Measurements from ENCODE around the gene TDRD9.
"Not testable (repeated sequence)": the region's sequence is repeated elsewhere in the genome, so short reads cannot be mapped to it uniquely, and the experiment has no call there.

The TDRD9 gene

GRCh38 chr14:103885509-103885932 lies 42.7 kb upstream of the TDRD9 start:
- peaks cover 32% of the 10 kb centered on the region for H3K27me3 ChIP-seq (replicated peaks; ENCODE audit: control insufficient read depth, insufficient read depth, low read length)

GRCh38 chr14:103886304-103887169 lies 41.7 kb upstream of the TDRD9 start:
- Histone ChIP-seq H3K9me3 (ENCODE audit: control insufficient read depth, low read length) (no peaks in the 10 kb centered on the region), H3K4me1 (ENCODE audit: control insufficient read depth, insufficient read depth, low read length) (peaks cover 13% of the 10 kb centered on the region), H3K9ac (ENCODE audit: low read length) (no peak overlapping the region), H3K36me3 (ENCODE audit: control insufficient read depth, insufficient read depth, low read length, severe bottlenecking) (no peaks in the 10 kb centered on the region), H3K4me3 (ENCODE audit: low read length) (no peak overlapping the region), H3K27me3 (replicated peaks; ENCODE audit: control insufficient read depth, insufficient read depth, low read length) (peaks cover 32% of the 10 kb centered on the region)
- DNase-seq (ENCODE audit: low read depth) = peak; percentile 13

More at GRCh38 chr14:103885509-103885932, 42.7 kb upstream of the TDRD9 start:
- DNase-seq (ENCODE audit: low read depth) = no peak
- H3K4me1 ChIP-seq (ENCODE audit: control insufficient read depth, insufficient read depth, low read length) = peaks cover 21% of the 10 kb centered on the region
- no peak overlapping the region for H3K4me3 ChIP-seq (ENCODE audit: low read length)
- no peaks in the 10 kb centered on the region for H3K36me3 ChIP-seq (ENCODE audit: control insufficient read depth, insufficient read depth, low read length, severe bottlenecking)
- H3K9me3 ChIP-seq (ENCODE audit: control insufficient read depth, low read length) = no peaks in the 10 kb centered on the region
- H3K9ac ChIP-seq (ENCODE audit: low read length) = no peak overlapping the region

GRCh38 chr14:103887170-103887501 lies 41.1 kb upstream of the TDRD9 start:
- Histone ChIP-seq H3K27me3 (replicated peaks; ENCODE audit: control insufficient read depth, insufficient read depth, low read length) (peaks cover 29% of the 10 kb centered on the region), H3K4me1 (ENCODE audit: control insufficient read depth, insufficient read depth, low read length) (peaks cover 13% of the 10 kb centered on the region)
- DNase-seq (ENCODE audit: low read depth) = no peak

GRCh38 chr14:103887557-103888115 lies 40.6 kb upstream of the TDRD9 start:
- H3K9ac ChIP-seq (ENCODE audit: low read length) = no peak overlapping the region
- peaks cover 24% of the 10 kb centered on the region for H3K27me3 ChIP-seq (replicated peaks; ENCODE audit: control insufficient read depth, insufficient read depth, low read length)
- no peak overlapping the region for H3K4me3 ChIP-seq (ENCODE audit: low read length)
- H3K9me3 ChIP-seq (ENCODE audit: control insufficient read depth, low read length) = no peaks in the 10 kb centered on the region
- H3K4me1 ChIP-seq (ENCODE audit: control insufficient read depth, insufficient read depth, low read length) = peaks cover 13% of the 10 kb centered on the region
- DNase-seq (ENCODE audit: low read depth) = no peak
- no peaks in the 10 kb centered on the region for H3K36me3 ChIP-seq (ENCODE audit: control insufficient read depth, insufficient read depth, low read length, severe bottlenecking)

More at GRCh38 chr14:103887170-103887501, 41.1 kb upstream of the TDRD9 start:
- Histone ChIP-seq H3K9ac (ENCODE audit: low read length) (no peak overlapping the region), H3K36me3 (ENCODE audit: control insufficient read depth, insufficient read depth, low read length, severe bottlenecking) (no peaks in the 10 kb centered on the region), H3K9me3 (ENCODE audit: control insufficient read depth, low read length) (no peaks in the 10 kb centered on the region), H3K4me3 (ENCODE audit: low read length) (no peak overlapping the region)

GRCh38 chr14:103889002-103889312 lies 39.3 kb upstream of the TDRD9 start:
- peaks cover 21% of the 10 kb centered on the region for H3K27me3 ChIP-seq (replicated peaks; ENCODE audit: control insufficient read depth, insufficient read depth, low read length)

GRCh38 chr14:103889313-103890051 lies 38.8 kb upstream of the TDRD9 start:
- DNase-seq (ENCODE audit: low read depth) = peak; percentile 47
- H3K9ac ChIP-seq (ENCODE audit: low read length) = no peak overlapping the region

More at GRCh38 chr14:103889002-103889312, 39.3 kb upstream of the TDRD9 start:
- not testable (repeated sequence) for H3K4me3 ChIP-seq (ENCODE audit: low read length); H3K9me3 ChIP-seq (ENCODE audit: control insufficient read depth, low read length); H3K9ac ChIP-seq (ENCODE audit: low read length); DNase-seq (ENCODE audit: low read depth); H3K36me3 ChIP-seq (ENCODE audit: control insufficient read depth, insufficient read depth, low read length, severe bottlenecking)
- H3K4me1 ChIP-seq (ENCODE audit: control insufficient read depth, insufficient read depth, low read length) = peaks cover 13% of the 10 kb centered on the region

GRCh38 chr14:103890052-103890371 lies 38.2 kb upstream of the TDRD9 start:
- H3K36me3 ChIP-seq (ENCODE audit: control insufficient read depth, insufficient read depth, low read length, severe bottlenecking) = no peaks in the 10 kb centered on the region
- no peaks in the 10 kb centered on the region for H3K9me3 ChIP-seq (ENCODE audit: control insufficient read depth, low read length)
- H3K4me3 ChIP-seq (ENCODE audit: low read length) = no peak overlapping the region
- DNase-seq (ENCODE audit: low read depth) = no peak
- H3K4me1 ChIP-seq (ENCODE audit: control insufficient read depth, insufficient read depth, low read length) = peaks cover 13% of the 10 kb centered on the region
- peaks cover 15% of the 10 kb centered on the region for H3K27me3 ChIP-seq (replicated peaks; ENCODE audit: control insufficient read depth, insufficient read depth, low read length)
- H3K9ac ChIP-seq (ENCODE audit: low read length) = no peak overlapping the region

More at GRCh38 chr14:103889313-103890051, 38.8 kb upstream of the TDRD9 start:
- Histone ChIP-seq H3K27me3 (replicated peaks; ENCODE audit: control insufficient read depth, insufficient read depth, low read length) (peaks cover 20% of the 10 kb centered on the region), H3K4me3 (ENCODE audit: low read length) (no peak overlapping the region), H3K9me3 (ENCODE audit: control insufficient read depth, low read length) (no peaks in the 10 kb centered on the region), H3K36me3 (ENCODE audit: control insufficient read depth, insufficient read depth, low read length, severe bottlenecking) (no peaks in the 10 kb centered on the region), H3K4me1 (ENCODE audit: control insufficient read depth, insufficient read depth, low read length) (peaks cover 13% of the 10 kb centered on the region)

GRCh38 chr14:103890821-103891666 lies 37.2 kb upstream of the TDRD9 start:
- Histone ChIP-seq H3K4me1 (ENCODE audit: control insufficient read depth, insufficient read depth, low read length) (peaks cover 13% of the 10 kb centered on the region), H3K9me3 (ENCODE audit: control insufficient read depth, low read length) (no peaks in the 10 kb centered on the region), H3K36me3 (ENCODE audit: control insufficient read depth, insufficient read depth, low read length, severe bottlenecking) (no peaks in the 10 kb centered on the region), H3K4me3 (ENCODE audit: low read length) (no peak overlapping the region), H3K9ac (ENCODE audit: low read length) (no peak overlapping the region), H3K27me3 (replicated peaks; ENCODE audit: control insufficient read depth, insufficient read depth, low read length) (peaks cover 6% of the 10 kb centered on the region)
- no peak for DNase-seq (ENCODE audit: low read depth)

- Histone ChIP-seq H3K4me3 (ENCODE audit: low read length) (no peak overlapping the region), H3K9ac (ENCODE audit: low read length) (no peak overlapping the region), H3K27me3 (replicated peaks; ENCODE audit: control insufficient read depth, insufficient read depth, low read length) (peaks cover under 1% of the 10 kb centered on the region), H3K9me3 (ENCODE audit: control insufficient read depth, low read length) (no peaks in the 10 kb centered on the region), H3K4me1 (ENCODE audit: control insufficient read depth, insufficient read depth, low read length) (peaks cover 7% of the 10 kb centered on the region), H3K36me3 (ENCODE audit: control insufficient read depth, insufficient read depth, low read length, severe bottlenecking) (no peaks in the 10 kb centered on the region)
- no peak for DNase-seq (ENCODE audit: low read depth)
These were observed 36.5 kb upstream of the TDRD9 start for GRCh38 chr14:103891667-103892215.

- Histone ChIP-seq H3K9ac (ENCODE audit: low read length) (no peak overlapping the region), H3K4me3 (ENCODE audit: low read length) (no peak overlapping the region), H3K9me3 (ENCODE audit: control insufficient read depth, low read length) (no peaks in the 10 kb centered on the region), H3K4me1 (ENCODE audit: control insufficient read depth, insufficient read depth, low read length) (peaks cover 7% of the 10 kb centered on the region), H3K27me3 (replicated peaks; ENCODE audit: control insufficient read depth, insufficient read depth, low read length) (peaks cover 2% of the 10 kb centered on the region), H3K36me3 (ENCODE audit: control insufficient read depth, insufficient read depth, low read length, severe bottlenecking) (no peaks in the 10 kb centered on the region)
- no peak for DNase-seq (ENCODE audit: low read depth)
These were observed 36.0 kb upstream of the TDRD9 start for GRCh38 chr14:103892247-103892646.

All from adipocyte (in vitro differentiated cells).